Choroid plexus epithelial cell (primary cell): ENCODE measurements around the gene NT5C1B.

Experiments used
- DNase-seq: peaks from one replicate; pipeline ENCODE4 v3.0.0-alpha.2; 2010; ENCODE audit warnings: low read depth
- H3K4me3 ChIP-seq: 2 replicates; pipeline ENCODE4 v1.5.1; 2011; ENCODE audit warnings: low read depth, mild to moderate bottlenecking, control low read depth, low read length, moderate library complexity
- CTCF ChIP-seq: conservative IDR thresholded peaks from 2 replicates; pipeline ENCODE4 v1.5.1; 2011; ENCODE audit warnings: low read depth, mild to moderate bottlenecking, control low read depth, inconsistent platforms, low read length, moderate library complexity

NT5C1B gene

GRCh38 chr2:18531194-18531593, 58.2 kb downstream of the NT5C1B start:
- no peak for TF ChIP-seq CTCF
- no peak overlapping the region for H3K4me3 ChIP-seq
- DNase-seq = no peak

DNA sequence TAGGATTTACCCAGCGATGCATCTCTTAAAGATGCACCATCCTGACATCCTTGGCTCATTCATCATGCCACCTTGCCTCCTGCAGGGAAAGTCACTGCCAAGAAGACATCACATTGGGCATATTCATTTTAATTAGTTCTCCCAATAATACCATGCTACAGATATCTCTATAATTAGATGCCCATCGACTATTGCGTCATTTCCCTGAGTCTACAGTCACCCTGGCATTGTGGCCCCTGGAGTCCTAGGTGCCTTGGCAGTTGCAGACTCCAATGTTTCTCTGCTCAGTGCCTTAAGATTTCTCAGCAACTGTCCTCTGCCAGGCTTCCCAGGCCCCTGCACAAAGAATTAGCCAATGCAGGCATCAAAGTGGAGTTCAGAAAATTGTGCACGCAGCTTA, 61.5 kb downstream of the NT5C1B start:
- TF ChIP-seq CTCF = no peak
- DNase-seq = no peak

GRCh38 chr2:18527326-18527725, 62.0 kb downstream of the NT5C1B start:
- no peak overlapping the region for H3K4me3 ChIP-seq
- TF ChIP-seq CTCF = no peak
- no peak for DNase-seq

More for the DNA sequence above, 61.5 kb downstream of the NT5C1B start:
- no peak overlapping the region for H3K4me3 ChIP-seq

DNA sequence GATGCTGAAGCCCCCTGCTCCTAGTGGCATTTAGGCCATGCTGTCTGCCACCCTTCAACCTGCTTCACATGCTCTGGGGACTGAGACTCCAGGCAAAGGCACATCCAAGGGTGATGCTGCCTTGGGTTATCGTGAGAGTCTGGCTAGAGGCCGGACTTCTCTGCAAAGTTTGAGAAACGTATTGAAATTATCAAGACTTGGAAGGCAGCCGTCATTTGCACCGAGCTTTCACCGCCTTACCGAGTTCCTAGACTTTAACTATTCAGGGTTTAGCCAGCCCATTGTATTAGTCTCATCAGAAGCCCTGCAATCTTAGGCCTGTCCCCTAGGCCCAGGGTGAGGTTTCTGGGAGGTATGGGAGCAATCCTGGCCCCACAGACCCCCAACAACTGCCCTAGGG, 62.9 kb downstream of the NT5C1B start:
- no peak for DNase-seq
- no peak for TF ChIP-seq CTCF
- no peak overlapping the region for H3K4me3 ChIP-seq

- H3K4me3 ChIP-seq = no peak overlapping the region
- TF ChIP-seq CTCF = no peak
- no peak for DNase-seq
Measured at GRCh38 chr2:18525852-18526251, 63.5 kb downstream of the NT5C1B start.

GRCh38 chr2:18525236-18525635, 64.1 kb downstream of the NT5C1B start:
- H3K4me3 ChIP-seq = no peak overlapping the region
- TF ChIP-seq CTCF = no peak
- no peak for DNase-seq

DNA sequence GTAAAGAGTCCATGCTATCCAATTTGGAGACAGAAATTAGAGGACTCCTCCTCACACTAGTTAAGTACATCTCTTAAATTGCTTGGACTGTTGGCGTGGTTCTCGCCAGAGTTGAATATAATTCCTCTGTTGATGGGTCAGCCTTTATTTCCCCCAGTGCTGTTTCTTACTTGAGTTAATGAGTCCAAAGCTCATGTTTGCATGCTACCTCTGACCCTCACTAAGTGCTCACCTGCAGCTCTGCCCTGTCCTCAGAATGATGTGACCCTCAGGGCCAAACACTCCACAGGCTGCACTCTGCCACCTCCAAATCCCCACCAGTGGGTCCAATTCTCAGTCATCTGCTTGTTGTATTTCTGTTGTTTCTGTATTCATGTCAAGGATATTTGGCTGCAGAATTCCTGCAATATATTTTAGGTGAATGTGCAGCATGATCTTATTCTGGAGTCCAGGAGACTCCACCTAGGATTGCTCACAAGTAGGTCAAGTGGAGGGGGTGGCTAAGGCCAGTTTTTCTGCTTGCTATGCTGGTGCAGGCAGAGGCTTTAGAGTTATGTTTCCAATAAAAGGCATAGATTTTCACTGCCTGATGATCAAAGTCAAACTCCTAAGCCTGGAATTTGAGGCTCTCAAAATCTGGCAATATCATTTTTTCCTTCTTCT, 66.8 kb downstream of the NT5C1B start:
- TF ChIP-seq CTCF = no peak
- no peak overlapping the region for H3K4me3 ChIP-seq
- no peak for DNase-seq
